GM21526 (cell line): ENCODE data around the gene MRLN.

Experiments used
- ATAC-seq: cut with Tn5 transposase; IDR thresholded peaks from one replicate; pipeline ENCODE4 v1.9.1; 2021; ENCODE audit warnings: moderate library complexity; ENCODE audit not compliant: unreplicated experiment, low FRiP score

The MRLN gene

DNA sequence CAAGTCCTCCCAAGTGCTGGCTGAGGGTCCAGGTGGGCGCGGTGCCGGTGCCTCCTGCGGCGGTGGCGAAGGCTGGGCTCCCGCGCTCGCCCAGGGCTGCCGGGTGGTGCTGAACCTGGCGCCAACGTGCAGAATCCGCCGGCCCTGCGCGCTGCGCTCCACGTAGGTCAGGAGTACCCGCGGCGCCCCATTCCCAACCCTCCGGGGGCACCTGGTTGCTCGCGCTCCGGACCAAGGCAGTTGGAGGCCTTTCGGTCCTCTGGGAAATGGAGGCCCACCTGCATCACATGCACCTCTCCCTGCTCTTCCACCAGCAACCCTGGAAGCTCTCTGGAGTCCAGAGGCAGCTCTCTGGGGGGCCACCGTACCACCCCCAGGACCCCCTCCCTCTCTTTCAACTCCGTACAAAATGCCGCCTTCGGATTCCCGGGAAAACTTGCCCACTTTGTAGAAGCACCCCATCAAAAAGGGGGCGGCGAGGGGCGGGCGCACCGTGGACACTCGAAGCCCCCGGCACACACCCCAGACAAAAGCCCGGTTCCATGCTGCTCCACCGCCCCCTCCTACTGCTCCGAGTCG is 44.4 kb downstream of the MRLN start:
- peak; percentile 31 for ATAC-seq

DNA sequence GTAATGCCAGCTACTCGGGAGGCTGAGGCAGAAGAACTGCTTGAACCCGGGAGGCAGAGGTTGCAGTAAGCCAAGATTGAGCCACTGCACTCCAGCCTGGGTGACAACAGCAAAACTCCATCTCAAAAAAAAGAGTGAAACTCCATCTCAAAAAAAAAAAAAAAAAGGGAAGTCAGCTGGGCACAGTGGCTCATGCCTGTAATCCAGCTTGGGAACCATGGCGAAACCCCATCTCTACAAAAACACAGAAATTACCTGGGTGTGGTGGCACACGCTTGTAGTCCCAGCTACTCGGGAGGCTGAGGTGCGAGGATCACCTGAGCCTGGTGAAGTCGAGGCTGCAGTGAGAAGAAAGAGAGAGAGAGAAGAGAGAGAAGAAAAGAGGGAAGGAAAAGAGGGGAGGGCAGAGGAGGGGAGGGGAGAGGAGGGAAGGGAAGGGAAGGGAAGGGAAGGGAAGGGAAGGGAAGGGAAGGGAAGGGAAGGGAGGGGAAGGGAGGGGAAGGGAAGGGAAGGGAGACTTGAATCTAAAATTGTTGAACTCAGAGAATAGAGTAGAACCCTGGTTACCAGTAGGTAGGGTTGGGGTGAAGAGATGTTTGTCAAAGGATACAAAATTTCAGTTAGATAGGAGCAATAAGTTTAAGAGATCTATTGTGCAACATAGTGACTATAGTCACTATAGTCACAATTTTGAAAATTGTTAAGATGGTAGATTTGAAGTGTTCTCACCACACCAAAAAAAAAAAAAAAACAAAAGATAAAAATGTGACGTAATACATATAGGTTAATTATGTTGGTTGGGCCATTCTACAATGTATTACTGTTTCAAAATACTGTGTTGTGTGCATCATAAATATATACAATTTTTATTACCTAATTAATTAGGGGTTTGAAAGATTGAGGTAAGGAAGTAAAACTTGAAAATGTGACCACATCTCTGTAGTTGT is 46.1 kb downstream of the MRLN start:
- no peak for ATAC-seq

DNA sequence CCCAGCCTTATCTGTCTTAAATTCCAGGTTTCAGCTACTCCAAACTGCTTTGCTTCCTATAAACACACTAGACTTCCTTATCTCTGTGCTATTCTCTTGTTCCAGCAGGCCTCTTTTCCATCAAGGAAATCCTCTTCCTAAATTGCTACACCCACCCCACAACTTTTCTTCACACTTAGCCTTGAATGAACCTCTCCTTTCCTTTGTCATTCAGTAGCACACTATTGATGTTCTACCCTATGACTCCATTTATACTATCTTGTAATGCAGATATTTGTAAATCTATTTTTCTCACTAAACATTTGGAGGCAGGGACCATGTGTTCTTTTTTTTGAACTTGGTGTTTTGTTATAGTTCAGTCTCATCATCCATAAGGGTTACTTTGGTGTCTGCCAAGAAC is 47.3 kb downstream of the MRLN start:
- no peak for ATAC-seq

DNA sequence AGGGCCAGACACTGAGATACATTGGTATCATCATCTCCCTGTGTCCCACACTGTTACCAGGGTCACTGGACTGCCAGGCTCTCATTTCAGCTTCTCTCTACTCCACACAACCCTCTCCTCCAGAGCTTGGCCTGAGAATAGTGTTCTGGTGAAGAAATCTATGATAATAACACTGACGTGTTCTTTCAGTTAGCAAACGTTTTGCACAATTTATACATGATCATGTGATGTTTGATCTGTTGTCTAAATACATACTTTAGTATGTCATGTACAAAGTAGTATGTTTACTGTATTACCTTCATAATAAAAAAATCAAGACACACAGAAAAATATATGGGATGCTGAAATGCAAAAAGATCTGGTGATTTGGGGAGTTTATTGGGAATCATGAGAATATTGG is 48.6 kb downstream of the MRLN start:
- no peak for ATAC-seq

DNA sequence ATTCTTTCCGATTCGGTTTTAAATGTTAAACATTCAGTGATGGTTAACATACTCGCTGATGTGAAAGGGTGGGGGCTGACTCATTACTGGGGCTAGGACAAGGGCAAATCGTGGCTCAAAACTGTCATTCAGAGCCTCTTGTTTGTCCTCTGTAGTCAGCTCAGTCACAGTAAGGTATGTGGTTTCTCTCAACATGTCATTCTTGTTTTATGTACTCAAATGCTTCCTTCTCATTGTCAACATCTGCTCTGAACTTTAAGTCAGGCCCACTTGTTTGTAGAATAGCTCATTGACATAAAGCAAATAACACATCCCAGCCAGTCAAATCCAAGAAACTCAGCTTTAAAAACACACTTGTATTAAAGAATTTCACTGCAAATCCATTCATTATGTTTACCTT is 50.9 kb downstream of the MRLN start:
- no peak for ATAC-seq

DNA sequence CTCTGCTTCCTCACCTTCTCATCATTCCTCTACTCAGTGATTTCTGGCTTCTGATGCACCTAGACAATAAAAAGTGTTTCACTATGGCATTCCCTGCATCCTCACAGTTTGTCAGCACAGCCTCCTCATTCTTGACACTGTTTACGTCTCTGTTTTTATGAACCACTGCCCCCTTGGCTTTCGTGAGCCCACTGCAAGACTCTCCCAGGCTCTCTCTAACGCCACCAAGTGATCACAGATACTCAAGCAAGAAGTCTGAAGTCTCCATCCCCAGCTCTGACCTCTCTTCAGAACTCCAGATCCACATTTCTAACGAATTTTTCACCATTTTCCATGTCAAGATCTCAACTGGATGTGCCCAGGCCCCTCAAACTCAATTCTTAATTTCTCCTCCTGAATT is 52.5 kb downstream of the MRLN start:
- no peak for ATAC-seq

DNA sequence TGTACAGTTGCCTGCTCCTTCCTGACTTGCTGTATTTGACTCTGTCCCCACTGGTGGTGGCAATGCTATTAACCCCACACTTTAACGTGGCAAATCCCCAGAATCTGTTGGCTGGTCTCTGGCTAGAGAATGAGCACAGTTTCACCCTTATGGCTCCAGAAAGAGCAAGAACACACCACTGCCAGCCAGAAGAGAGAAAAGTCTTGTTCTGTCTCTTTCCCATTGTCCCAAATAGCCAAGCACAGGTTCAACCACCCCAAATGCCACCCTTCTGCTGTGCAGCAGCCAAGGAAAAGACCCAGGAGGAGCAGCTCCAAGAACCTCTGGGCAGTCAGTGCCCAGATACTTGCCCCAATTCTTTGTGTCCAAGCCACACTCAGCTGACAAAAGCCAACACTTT is 54.9 kb downstream of the MRLN start:
- no peak for ATAC-seq

DNA sequence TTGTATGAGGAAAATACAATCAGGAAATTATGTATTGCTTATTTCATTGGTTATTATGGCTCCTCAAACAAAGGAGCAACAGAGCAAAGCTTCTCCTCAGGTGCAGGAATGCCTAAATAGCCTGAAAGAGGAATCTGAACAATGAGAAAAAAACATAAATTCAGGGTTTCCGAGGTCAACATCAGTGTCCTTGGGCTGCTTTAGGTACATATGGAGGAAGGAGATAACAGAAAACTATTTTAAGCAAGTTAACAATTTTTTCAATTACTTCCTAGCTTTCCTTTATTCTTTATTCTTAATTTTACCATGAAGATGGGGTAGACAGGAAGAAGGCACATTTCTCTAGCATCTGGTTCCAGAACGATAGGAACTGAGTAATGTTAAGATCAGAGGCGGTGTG is 57.6 kb downstream of the MRLN start:
- ATAC-seq: no peak

DNA sequence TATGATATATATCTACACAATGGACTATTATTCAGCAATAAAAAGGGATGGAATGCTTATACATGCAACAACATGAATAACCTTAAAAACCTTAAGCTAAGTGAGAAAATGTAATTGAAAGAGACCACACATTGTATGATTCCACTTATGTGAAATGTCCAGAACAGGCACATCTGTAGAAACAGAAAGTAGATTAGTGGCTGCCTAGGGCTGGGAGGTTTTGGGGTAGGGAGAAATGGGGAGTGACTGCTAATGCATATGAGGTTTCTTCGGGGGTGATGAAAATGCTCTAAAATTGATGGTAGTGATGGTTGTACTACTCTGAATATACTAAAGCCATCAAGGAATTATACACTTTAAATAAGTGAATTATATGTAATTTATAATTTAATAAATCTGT is 58.3 kb downstream of the MRLN start:
- no peak for ATAC-seq

DNA sequence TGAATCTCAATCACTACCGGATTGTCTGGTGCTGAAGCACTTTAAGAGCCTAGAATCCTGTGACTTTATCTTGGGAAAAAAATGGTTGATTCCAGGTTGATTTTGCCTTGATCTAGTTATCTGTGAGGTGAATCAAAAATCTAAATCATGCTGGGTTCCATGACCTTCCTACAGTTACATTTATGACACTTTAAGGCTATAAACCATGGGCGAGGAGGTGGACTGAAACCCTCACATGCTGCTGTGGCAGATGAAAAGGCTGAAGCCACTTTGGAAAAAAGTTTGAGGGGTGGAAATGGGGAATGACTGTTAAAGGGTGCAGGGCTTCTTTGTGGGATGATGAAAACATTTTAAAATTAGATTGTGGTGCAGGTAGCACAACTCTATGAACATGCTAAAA is 61.1 kb downstream of the MRLN start:
- no peak for ATAC-seq

DNA sequence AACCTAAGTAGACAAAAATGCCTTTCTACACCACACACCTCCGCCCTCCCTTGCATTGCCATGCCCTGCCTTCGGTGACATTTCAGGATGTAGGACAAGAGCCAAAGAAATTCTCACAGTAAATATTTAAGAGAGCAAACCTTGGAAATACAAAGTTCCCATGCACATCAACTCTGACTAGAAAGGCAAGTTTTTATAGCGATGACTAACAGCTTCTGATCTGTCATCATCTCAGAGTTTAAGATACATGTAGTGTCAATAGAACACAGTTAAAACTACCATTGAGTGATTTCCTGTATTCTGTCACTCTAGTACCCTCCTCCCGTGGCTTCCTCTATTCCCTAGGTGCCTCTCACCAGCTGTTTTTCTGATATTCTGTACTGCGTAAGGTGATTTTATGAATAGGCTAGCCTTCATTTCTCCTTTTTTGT is 64.3 kb downstream of the MRLN start:
- ATAC-seq: no peak

DNA sequence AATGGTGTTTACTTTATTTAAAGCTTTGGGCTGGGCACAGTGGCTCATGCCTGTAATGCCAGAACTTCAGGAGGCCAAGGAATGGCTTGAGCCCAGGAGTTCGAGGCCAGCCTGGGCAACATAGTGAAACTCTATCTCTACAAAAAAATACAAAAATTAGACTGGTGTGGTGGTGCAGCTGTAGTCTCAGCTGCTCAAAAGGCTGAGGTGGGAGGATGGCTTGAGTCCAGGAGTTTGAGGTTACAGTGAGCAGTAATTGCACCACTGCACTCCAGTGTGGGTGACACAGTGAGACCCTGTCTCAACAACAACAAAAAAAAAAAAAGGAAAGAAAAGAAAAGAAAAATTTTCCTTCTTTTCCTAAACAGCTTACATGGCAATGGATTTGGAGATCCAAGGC is 65.6 kb downstream of the MRLN start:
- no peak for ATAC-seq
